Measurements from ENCODE around the gene ZNF850.
"Not testable (repeated sequence)": the region's sequence is repeated elsewhere in the genome, so short reads cannot be mapped to it uniquely, and the experiment has no call there.

ZNF850 gene

GRCh38 chr19:36772311-36773222 is at the start of gene ZNF850:
TSS of gene ZNF850 (minus strand) at chr19:36772807. CDS start at chr19:36762606, 10,201 bp downstream.
- DNase-seq, result peak; percentile 94

- no peak for DNase-seq
These were observed 49.2 kb upstream of the ZNF850 start for GRCh38 chr19:36821758-36822157.

- DNase-seq, result no peak
These were observed 46.6 kb upstream of the ZNF850 start for GRCh38 chr19:36819130-36819630.

GRCh38 chr19:36807029-36807428 is 34.4 kb upstream of the ZNF850 start:
- DNase-seq, result no peak

- DNase-seq, result no peak
These were observed 32.8 kb upstream of the ZNF850 start for GRCh38 chr19:36805364-36805763.

GRCh38 chr19:36797786-36798108 is 25.1 kb upstream of the ZNF850 start:
- DNase-seq, result no peak

- no peak for DNase-seq
These were observed 24.0 kb upstream of the ZNF850 start for GRCh38 chr19:36796714-36796992.

- not testable (repeated sequence) for DNase-seq
These were observed 19.0 kb upstream of the ZNF850 start for GRCh38 chr19:36791420-36792141.

GRCh38 chr19:36775768-36776167 is 3.2 kb upstream of the ZNF850 start:
- no peak for DNase-seq

GRCh38 chr19:36773223-36773579 is 594 bp upstream of the ZNF850 start:
- no peak for DNase-seq

- DNase-seq, result no peak
These were observed 1.1 kb downstream of the ZNF850 start for GRCh38 chr19:36771261-36772231.

- DNase-seq, result no peak
These were observed 22.4 kb downstream of the ZNF850 start for GRCh38 chr19:36750066-36750691.

- not testable (repeated sequence) for DNase-seq
These were observed 23.0 kb downstream of the ZNF850 start for GRCh38 chr19:36749613-36750012.

- no peak for DNase-seq
These were observed 24.0 kb downstream of the ZNF850 start for GRCh38 chr19:36748431-36749275.

- DNase-seq, result no peak
These were observed 24.9 kb downstream of the ZNF850 start for GRCh38 chr19:36747750-36748149.

- no peak for DNase-seq
These were observed 26.7 kb downstream of the ZNF850 start for GRCh38 chr19:36745870-36746269.

GRCh38 chr19:36736166-36736565 is 36.4 kb downstream of the ZNF850 start:
- not testable (repeated sequence) for DNase-seq

- DNase-seq, result no peak
These were observed 52.7 kb downstream of the ZNF850 start for GRCh38 chr19:36719687-36720556.

- no peak for DNase-seq
These were observed 63.2 kb downstream of the ZNF850 start for GRCh38 chr19:36709423-36709822.

- no peak for DNase-seq
These were observed 65.5 kb downstream of the ZNF850 start for GRCh38 chr19:36707134-36707533.

- DNase-seq, result no peak
These were observed 84.5 kb downstream of the ZNF850 start for GRCh38 chr19:36688058-36688457.

Data from activated T-cell treated with anti-CD3 and anti-CD28 coated beads, Interleukin-2, amount 50 U/mL, for 1 hour (primary cell).